HepG2 (cell line): Measurements from ENCODE around the gene MNAT1. TPM values are rescaled to one million over a fixed set of nuclear protein-coding genes. Genes with fewer than 3 reads are reported as not detected.
A peak's percentile ranks its signal among the peaks of the same experiment; 100 is the strongest.

Experiments used
- ARNTL ChIP-seq: sonication (generic); formaldehyde crosslinking; IDR thresholded peaks from 2 replicates; pipeline ENCODE4 v1.4.0; 2020; ENCODE audit warnings: mild to moderate bottlenecking, missing genetic modification reagents
- ATF2 ChIP-seq: sonication (generic); formaldehyde crosslinking; IDR thresholded peaks from 2 replicates; pipeline ENCODE4 v1.4.0; 2020; ENCODE audit warnings: missing genetic modification reagents
- HMG20A ChIP-seq: IDR thresholded peaks from 2 replicates; pipeline ENCODE4 v1.6.1; 2016; ENCODE audit warnings: borderline replicate concordance
- HNRNPUL1 ChIP-seq: fragments of 200-400 bp; formaldehyde crosslinking; IDR thresholded peaks from 2 replicates; pipeline ENCODE4 v1.6.1; 2017; ENCODE audit warnings: low read depth, mild to moderate bottlenecking, low read length, moderate library complexity
- LBX2 ChIP-seq: sonication (generic); formaldehyde crosslinking; IDR thresholded peaks from 2 replicates; pipeline ENCODE4 v1.5.0; 2020; ENCODE audit warnings: missing genetic modification reagents, mild to moderate bottlenecking, borderline replicate concordance
- MBD4 ChIP-seq: IDR thresholded peaks from 2 replicates; pipeline ENCODE4 v1.6.1; 2012; ENCODE audit warnings: low read length, inconsistent platforms, borderline replicate concordance
- NCOA2 ChIP-seq: sonication (generic); formaldehyde crosslinking; IDR thresholded peaks from 2 replicates; pipeline ENCODE4 v1.8.0; 2022; ENCODE audit warnings: inconsistent platforms
- NFE2 ChIP-seq: sonication (generic); formaldehyde crosslinking; IDR thresholded peaks from 2 replicates; pipeline ENCODE4 v1.4.0; 2020; ENCODE audit warnings: missing genetic modification reagents
- PBX3 ChIP-seq: sonication (generic); formaldehyde crosslinking; IDR thresholded peaks from 2 replicates; pipeline ENCODE4 v1.8.1; 2023; ENCODE audit warnings: missing genetic modification reagents, inconsistent platforms, borderline replicate concordance
- SCMH1 ChIP-seq: sonication (generic); formaldehyde crosslinking; IDR thresholded peaks from 2 replicates; pipeline ENCODE4 v1.9.0; 2021; ENCODE audit warnings: missing genetic modification reagents, mild to moderate bottlenecking, borderline replicate concordance
- TOE1 ChIP-seq: sonication (generic); formaldehyde crosslinking; IDR thresholded peaks from 2 replicates; pipeline ENCODE4 v1.4.0; 2020; ENCODE audit warnings: mild to moderate bottlenecking, missing genetic modification reagents
- ZFP1 ChIP-seq: IDR thresholded peaks from 2 replicates; pipeline ENCODE4 v1.6.1; 2016
- ZFP36 ChIP-seq: fragments of 150-350 bp; IDR thresholded peaks from 2 replicates; pipeline ENCODE4 v1.6.1; 2018; ENCODE audit warnings: borderline replicate concordance, low read length, low read depth; ENCODE audit not compliant: partially characterized antibody
- ZNF136 ChIP-seq: sonication (generic); formaldehyde crosslinking; IDR thresholded peaks from 2 replicates; pipeline ENCODE4 v1.8.1; 2022; ENCODE audit warnings: low read depth, mild to moderate bottlenecking, moderate library complexity, missing genetic modification reagents
- ZNF224 ChIP-seq: sonication (generic); formaldehyde crosslinking; IDR thresholded peaks from 2 replicates; pipeline ENCODE4 v1.5.0; 2020; ENCODE audit warnings: mild to moderate bottlenecking, missing genetic modification reagents
- ZNF318 ChIP-seq: sonication (generic); formaldehyde crosslinking; IDR thresholded peaks from 2 replicates; pipeline ENCODE4 v1.4.0; 2020; ENCODE audit warnings: mild to moderate bottlenecking, missing genetic modification reagents
- ZNF33B ChIP-seq: sonication (generic); formaldehyde crosslinking; IDR thresholded peaks from 2 replicates; pipeline ENCODE4 v1.5.1; 2020; ENCODE audit warnings: mild to moderate bottlenecking, missing genetic modification reagents
- ZNF616 ChIP-seq: sonication (generic); formaldehyde crosslinking; IDR thresholded peaks from 2 replicates; pipeline ENCODE4 v1.5.0; 2020; ENCODE audit warnings: low read depth, mild to moderate bottlenecking, missing genetic modification reagents
- polyA plus RNA-seq, 8 experiments: library from polyadenylated mRNA; depleted of rRNA in 3 of 8; stranded (reverse) in 7 of 8; unstranded in 1 of 8; fragments of >200 nt; fragmentation: Illumina TruSeq in 4 of 8; extraction: Trizol in 4 of 8; gene quantifications; 2 replicates each; pipeline versions ENCODE4 v1.2.1 to v1.2.3, GENCODE V29; 2011 to 2016; ENCODE audit warnings: low read depth in 4 of 8, missing spikeins in 1 of 8, mixed read lengths in 1 of 8; ENCODE audit not compliant: insufficient read depth in 1 of 8
- total RNA-seq, 5 experiments: library from RNA; depleted of rRNA; stranded (reverse); fragments of >200 nt; fragmentation: Illumina TruSeq; extraction: Trizol; gene quantifications; 2 replicates each; pipeline ENCODE4 v1.2.3, GENCODE V29; 2016; ENCODE audit warnings: low read depth in 1 of 5

Gene MNAT1
- total and polyA plus RNA-seq, 2 of the 13 experiments (the other 11 are each of a cell fraction or from before 2014, with no cell fraction given), result 49.2 to 94.8 TPM

GRCh38 chr14:60815371-60815770 is 80.8 kb downstream of the MNAT1 start (continued):
- TF ChIP-seq HNRNPUL1 (no peak), ZNF33B (no peak), MBD4 (no peak), ARNTL (no peak), HMG20A (CRISPR knock-in tag) (peak; percentile 83; the same call in 1 of the 2 replicates), ZFP36 (no peak), ZNF318 (no peak), ATF2 (CRISPR knock-in tag) (no peak), NCOA2 (CRISPR knock-in tag) (peak; percentile 77; the same call in 1 of the 2 replicates), TOE1 (CRISPR knock-in tag) (no peak), ZNF616 (CRISPR knock-in tag) (no peak), PBX3 (CRISPR knock-in tag) (no peak), NFE2 (no peak), SCMH1 (no peak), ZFP1 (CRISPR knock-in tag) (no peak), ZNF136 (CRISPR knock-in tag) (no peak), ZNF224 (CRISPR knock-in tag) (no peak), LBX2 (CRISPR knock-in tag) (no peak)
